Motor neuron (in vitro differentiated cells): ENCODE measurements around the gene EXOC7. TPM values are rescaled to one million over a fixed set of nuclear protein-coding genes. Genes with fewer than 3 reads are reported as not detected.

Source experiments
- ATAC-seq, 8 experiments: fragments of 200-7000 bp; cut with Tn5 transposase; replicated peaks in 6 of 8; 2 replicates each; pipeline ENCODE4 v1.8.0; 2021; ENCODE audit warnings: mild to moderate bottlenecking in 8 of 8, moderate library complexity in 8 of 8
- H3K27ac ChIP-seq, 2 donors: fragments of 250-450 bp; sonication (Bioruptor Pico); 2 replicates each; pipeline ENCODE4 v1.9.0; 2021; ENCODE audit warnings: antibody characterized with exemption in 2 of 2, mild to moderate bottlenecking in 2 of 2, moderate library complexity in 1 of 2
- H3K4me1 ChIP-seq, 2 donors: fragments of 250-450 bp; sonication (Bioruptor Pico); replicated peaks in 1 of 2; 2 replicates each; pipeline ENCODE4 v1.6.1; 2021; ENCODE audit warnings: antibody characterized with exemption in 2 of 2, mild to moderate bottlenecking in 2 of 2, moderate library complexity in 1 of 2
- H3K4me3 ChIP-seq, 5 donors: fragments of 250-450 bp; sonication (Bioruptor Pico); 2 replicates each; pipeline ENCODE4 v1.9.0; 2021; ENCODE audit warnings: antibody characterized with exemption in 5 of 5, mild to moderate bottlenecking in 5 of 5, moderate library complexity in 4 of 5
- WGBS, 10 experiments: fragments of 450-650 bp; shearing (Covaris generic); methylation state at CpG; one replicate each; pipeline ENCODE4 v1.0.0; 2022; 5-methylcytosine and 5-hydroxymethylcytosine counted together
- in situ Hi-C, 9 experiments: fragments of 400-800 bp; cut with MboI; loops; one replicate each; pipeline ENCODE4 v1.15.0; 2021; ENCODE audit warnings: low sequenced_read_pairs in 9 of 9, low pct_unique_long_range_greater_than_20kb in 2 of 9; ENCODE audit not compliant: unreplicated experiment in 9 of 9
- total RNA-seq, 8 experiments: library from RNA; unstranded; fragments of 300-600 nt; gene quantifications; 2 replicates each; pipeline versions ENCODE4 v1.2.3 to v1.2.4, GENCODE V29; 2022

The EXOC7 gene
- total RNA-seq, 8 experiments from 2014 or later, result 39.6 to 105 (median 64.7) TPM

DNA sequence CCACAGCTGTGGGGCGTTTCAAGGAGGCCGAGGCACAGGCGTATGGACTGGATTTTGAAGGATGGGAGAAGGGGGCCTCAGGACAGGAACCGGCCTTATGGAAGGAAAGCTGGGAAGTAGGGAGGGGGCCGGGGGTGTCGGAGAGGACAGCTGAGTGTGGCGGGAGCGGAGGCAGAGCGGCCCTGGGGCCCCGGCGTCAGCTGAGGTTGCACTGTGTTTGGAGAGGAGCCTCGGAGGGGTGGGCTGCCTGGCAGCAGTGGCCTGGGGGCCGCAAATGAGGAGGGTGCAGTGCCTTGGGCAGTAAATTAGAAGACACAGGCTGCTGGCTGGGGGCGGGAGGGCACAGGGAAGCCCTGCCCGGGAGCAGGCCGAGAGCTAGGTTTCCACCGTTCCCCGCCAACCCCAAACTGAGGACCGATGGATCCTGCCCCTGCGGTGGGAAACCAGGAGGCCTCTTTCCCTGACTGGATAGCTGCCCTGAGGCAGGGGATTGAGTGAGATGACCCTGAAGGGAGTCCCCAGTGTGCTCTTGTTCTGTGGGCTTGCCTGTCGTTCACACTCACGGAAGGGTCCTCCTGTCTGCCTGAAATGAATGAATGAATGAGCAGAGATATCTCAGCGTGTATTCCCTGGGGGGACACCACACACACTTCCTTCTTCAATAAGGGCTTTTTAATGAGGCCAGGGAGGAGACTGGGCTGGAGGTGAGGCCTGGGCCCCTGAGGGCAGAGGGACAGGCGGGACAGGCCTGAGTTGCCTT is 19.0 kb upstream of the EXOC7 start:
- Histone ChIP-seq H3K27ac (no peak overlapping the region), H3K4me3 (no peak overlapping the region), H3K4me1 (peaks cover 0 to 12% of the 10 kb centered on the region in 2 donors)
- 67 to 100% (median 100%) methylated on average over 1 to 2 of the region's 24 CpGs; no CpG with 5 or more reads in 3 of the 10 experiments for WGBS, 10 experiments
- ATAC-seq, result no peak
- in situ Hi-C loops, result loop anchor here in 7 of 9 experiments (25.0 kb wide), 1 partner anchor 165 kb away; no protein-coding TSS in a partner anchor

DNA sequence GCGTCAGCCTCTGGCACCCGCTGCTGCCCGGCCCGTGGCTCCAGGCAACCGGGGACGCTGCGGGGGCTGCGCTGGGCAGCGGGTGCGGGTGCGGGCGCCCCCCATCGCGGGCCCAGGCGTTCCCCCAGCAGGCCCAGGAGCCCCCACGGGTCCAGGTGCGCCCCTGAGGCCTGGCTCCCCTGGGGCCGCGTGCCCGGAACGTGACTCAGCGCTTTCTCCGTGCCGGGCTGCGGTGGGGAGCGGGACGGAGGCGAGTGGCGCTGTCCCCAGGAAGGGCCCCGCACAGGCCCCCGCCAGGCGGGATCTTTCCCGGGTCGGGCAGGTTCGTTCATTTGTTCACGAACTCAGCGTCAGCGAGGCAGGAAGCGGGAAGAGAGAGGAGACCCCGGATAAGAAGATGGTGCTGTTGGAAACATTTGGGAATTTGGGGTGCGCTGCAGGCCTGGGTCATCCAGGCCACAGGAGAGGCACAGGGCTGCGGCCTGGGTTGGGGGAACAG is 18.4 kb upstream of the EXOC7 start:
- ATAC-seq, result peak in 7 of 8 experiments; percentile 4 to 24 (median 12)
- Histone ChIP-seq H3K4me3 (no peak overlapping the region), H3K27ac (no peak overlapping the region), H3K4me1 (peaks cover 0 to 12% of the 10 kb centered on the region in 2 donors)
- in situ Hi-C loops, result loop anchor here in 7 of 9 experiments (25.0 kb wide), 1 partner anchor 165 kb away; no protein-coding TSS in a partner anchor
- WGBS, 10 experiments, result 85% methylated on average over 4 of the region's 42 CpGs; no CpG with 5 or more reads in 9 of the 10 experiments

DNA sequence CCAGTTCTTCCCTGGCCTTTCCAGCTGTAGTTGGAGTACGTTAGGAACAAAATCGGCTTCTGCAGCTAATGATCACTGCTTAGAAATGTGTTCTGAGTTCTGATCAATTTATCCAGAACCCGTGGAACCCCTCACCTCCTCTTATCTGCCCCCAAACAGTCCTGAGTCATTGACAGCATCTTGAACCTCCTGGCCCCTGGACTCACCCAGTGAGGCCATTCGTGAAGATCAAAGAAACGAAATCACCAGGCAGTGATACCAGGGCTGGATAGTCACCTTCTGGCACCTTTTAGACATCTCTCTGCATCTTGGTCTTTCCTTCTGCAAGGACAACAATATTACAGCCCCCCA is 17.0 kb upstream of the EXOC7 start:
- 40 to 100% (median 83%) methylated on average over 1 to 5 of the region's 5 CpGs; no CpG with 5 or more reads in 4 of the 10 experiments for WGBS, 10 experiments
- no peak overlapping the region for H3K4me3 ChIP-seq
- in situ Hi-C loops, result loop anchor here in 7 of 9 experiments (25.0 kb wide), 1 partner anchor 167 kb away; no protein-coding TSS in a partner anchor
- ATAC-seq, result no peak
- peaks cover 0 to 12% of the 10 kb centered on the region in 2 donors for H3K4me1 ChIP-seq
- H3K27ac ChIP-seq, result no peak overlapping the region

DNA sequence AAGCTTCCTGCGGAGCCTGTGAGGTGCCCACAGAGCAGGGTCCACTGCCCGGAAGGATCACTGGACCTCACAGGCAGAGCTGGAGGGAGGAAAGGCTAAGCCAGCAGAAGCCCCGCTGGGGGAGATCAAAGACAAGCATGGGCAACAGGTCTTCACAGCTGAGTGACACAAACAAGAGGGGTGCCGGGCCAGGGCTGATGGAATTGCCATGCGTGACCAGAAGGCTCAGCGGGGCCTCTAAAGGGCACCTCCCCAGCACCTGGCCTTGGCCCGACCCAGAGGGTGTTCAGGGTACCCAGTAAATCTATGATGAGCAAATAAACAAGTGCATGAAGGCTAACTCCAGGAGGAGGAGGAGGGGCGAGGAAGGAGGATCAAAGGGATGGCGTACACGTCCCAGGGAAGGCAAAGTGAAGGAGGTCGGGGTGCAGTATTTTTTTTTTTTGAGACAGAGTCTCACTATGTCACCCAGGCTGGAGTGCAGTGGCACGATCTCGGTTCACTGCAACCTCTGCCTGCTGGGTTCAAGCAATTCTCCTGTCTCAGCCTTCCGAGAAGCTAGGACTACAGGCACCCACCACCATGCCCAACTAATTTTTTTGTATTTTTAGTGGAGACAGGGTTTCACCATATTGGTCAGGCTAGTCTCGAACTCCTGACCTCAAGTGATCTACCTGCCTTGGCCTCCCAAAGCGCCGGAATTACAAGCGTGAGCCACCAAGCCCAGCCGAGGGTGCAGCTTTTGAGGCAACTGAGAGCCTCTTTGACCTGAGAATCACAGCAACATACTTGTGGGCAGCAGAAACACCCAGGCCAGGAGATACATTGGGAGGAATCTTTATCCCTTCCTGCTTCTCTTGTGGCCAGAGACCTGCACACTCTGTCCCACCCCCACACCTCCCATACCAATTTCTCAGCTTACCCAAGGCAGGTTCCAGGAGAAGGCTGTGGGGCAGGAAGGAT is 16.1 kb upstream of the EXOC7 start:
- no peak for ATAC-seq
- Histone ChIP-seq H3K4me1 (peaks cover 0 to 12% of the 10 kb centered on the region in 2 donors), H3K27ac (no peak overlapping the region), H3K4me3 (no peak overlapping the region)
- 40 to 100% (median 66%) methylated on average over 1 to 11 of the region's 19 CpGs; no CpG with 5 or more reads in 3 of the 10 experiments for WGBS, 10 experiments
- in situ Hi-C loops, result loop anchor here in 7 of 9 experiments (25.0 kb wide), 1 partner anchor 168 kb away; no protein-coding TSS in a partner anchor

DNA sequence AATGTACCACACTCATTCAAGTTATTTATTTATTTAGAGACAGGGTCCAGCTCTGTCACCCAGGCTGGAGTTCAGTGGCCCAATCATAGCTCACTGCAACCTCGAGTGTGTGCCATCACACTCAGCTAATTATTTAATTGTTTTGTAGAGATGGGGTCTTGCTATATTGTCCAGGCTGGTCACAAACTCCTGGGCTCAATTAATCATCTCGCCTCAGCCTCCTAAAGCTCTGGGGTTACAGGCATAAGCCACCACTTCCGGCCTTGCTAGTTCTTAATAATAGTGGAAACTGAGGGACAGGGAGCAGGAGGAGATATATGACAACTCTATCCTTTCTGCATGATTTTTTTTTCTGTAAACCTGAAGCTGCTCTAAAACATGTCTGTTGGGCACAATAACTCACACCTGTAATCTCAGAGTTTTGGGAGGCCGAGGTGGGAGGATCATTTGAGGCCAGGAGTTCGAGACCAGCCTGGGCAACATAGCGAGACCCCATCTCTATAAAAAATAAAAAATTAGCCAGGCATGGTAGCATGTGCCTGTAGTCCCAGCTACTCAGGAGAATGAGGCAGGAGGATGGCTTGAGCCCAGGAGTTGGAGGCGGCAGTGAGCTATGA is 11.7 kb upstream of the EXOC7 start:
- in situ Hi-C loops, result loop anchor here in 7 of 9 experiments (25.0 kb wide), 1 partner anchor 172 kb away; no protein-coding TSS in a partner anchor
- H3K4me3 ChIP-seq, result no peak overlapping the region
- no peak for ATAC-seq
- WGBS, 10 experiments, result 47 to 93% (median 81%) methylated on average over 2 to 6 of the region's 7 CpGs; no CpG with 5 or more reads in 2 of the 10 experiments
- no peaks in the 10 kb centered on the region for H3K4me1 ChIP-seq
- H3K27ac ChIP-seq, result no peak overlapping the region

DNA sequence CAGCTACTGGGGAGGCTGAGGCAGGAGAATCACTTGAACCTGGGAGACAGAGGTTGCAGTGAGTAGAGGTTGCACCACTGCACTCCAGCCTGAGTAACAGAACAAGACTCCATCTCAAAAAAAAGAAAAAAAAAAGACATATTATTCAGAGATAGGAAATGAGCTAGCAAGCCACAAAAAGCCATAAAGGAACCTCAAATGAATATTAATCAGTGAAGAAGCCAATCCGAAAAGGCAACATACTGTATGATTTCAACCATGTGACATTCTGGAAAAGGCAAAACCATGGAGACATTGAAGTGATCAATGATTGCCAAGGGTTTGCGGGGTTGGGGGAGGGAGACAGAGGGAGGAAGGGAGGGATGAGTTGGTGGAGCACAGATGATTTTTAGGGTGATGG is 8.4 kb upstream of the EXOC7 start:
- Histone ChIP-seq H3K27ac (no peak overlapping the region), H3K4me3 (no peak overlapping the region), H3K4me1 (no peaks in the 10 kb centered on the region)
- in situ Hi-C loops, result loop anchor here in 7 of 9 experiments (25.0 kb wide), 1 partner anchor 175 kb away; no protein-coding TSS in a partner anchor
- no peak for ATAC-seq
- 16 to 100% (median 75%) methylated on average over 1 to 2 of the region's 2 CpGs; no CpG with 5 or more reads in 2 of the 10 experiments for WGBS, 10 experiments

DNA sequence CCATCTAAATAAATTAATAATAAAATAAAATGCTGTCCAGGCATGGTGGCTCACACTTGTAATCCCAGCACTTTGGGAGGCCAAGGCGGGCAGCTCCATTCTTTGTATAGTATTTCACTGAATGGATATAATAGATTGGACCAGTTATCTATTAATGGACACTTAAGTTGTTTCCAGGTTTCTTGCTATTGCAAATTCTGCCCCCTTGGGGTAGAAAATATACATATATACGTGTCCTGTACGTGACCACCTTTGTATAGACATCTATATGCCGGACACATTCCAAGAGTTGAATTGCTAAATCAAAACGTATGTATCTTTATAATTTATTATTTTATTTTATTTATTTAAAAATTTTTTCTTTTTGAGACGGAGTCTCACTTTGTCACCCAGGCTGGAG is 3.9 kb upstream of the EXOC7 start:
- 58 to 100% (median 86%) methylated on average over 2 to 6 of the region's 6 CpGs; no CpG with 5 or more reads in 2 of the 10 experiments for WGBS, 10 experiments
- peaks cover 7 to 9% of the 10 kb centered on the region in 2 donors for H3K4me1 ChIP-seq
- H3K4me3 ChIP-seq, result no peak overlapping the region
- ATAC-seq, result no peak
- in situ Hi-C loops, result loop anchor here in 7 of 9 experiments (25.0 kb wide), 1 partner anchor 180 kb away; no protein-coding TSS in a partner anchor
- no peak overlapping the region for H3K27ac ChIP-seq

DNA sequence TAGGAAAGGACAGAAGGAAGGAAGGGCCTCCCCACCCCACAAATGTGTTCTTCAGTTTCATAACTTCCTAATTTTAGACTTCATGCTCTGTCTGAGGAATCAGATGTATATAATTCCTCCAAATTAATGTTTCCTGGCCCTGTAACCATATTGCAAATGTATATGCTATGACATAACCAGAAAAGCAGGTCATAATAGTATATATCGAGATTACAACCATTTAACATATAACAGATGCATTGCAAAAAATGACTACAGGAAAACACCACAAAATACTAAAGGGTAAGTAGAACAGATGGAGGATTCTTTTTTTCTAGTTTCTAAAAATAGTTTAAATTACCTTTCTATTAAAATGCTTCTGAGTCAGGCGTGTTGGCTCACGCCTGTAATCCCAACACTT is 3.1 kb upstream of the EXOC7 start:
- in situ Hi-C loops, result loop anchor here in 7 of 9 experiments (25.0 kb wide), 1 partner anchor 181 kb away; no protein-coding TSS in a partner anchor
- Histone ChIP-seq H3K27ac (no peak overlapping the region), H3K4me3 (no peak overlapping the region), H3K4me1 (peaks cover 10 to 12% of the 10 kb centered on the region in 2 donors)
- WGBS, 10 experiments, result 43 to 89% (median 70%) methylated on average over 1 to 3 of the region's 3 CpGs; no CpG with 5 or more reads in 4 of the 10 experiments
- ATAC-seq, result no peak

DNA sequence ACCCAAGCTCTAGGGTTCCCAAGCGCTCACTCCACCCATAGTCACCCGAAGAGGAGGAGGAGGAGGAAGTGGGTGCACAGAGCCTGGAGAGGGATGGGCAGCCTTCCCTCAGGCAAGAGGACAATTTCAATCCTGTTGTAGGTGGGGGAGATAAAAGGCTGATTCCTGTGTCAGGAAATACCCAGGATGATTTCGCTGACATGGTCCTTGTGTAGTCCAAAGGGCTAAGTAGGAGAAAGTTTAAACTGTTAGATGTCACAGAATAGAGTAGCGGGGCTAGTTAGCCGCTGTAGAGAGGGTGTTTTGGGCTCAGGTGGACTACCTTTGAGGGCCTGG is 1.3 kb upstream of the EXOC7 start:
- Histone ChIP-seq H3K4me1 (peaks cover 10 to 12% of the 10 kb centered on the region in 2 donors), H3K27ac (no peak overlapping the region), H3K4me3 (no peak overlapping the region)
- ATAC-seq, result no peak
- in situ Hi-C loops, result loop anchor here in 7 of 9 experiments (25.0 kb wide), 1 partner anchor 182 kb away; no protein-coding TSS in a partner anchor
- WGBS, 10 experiments, result 60 to 100% (median 85%) methylated on average over 1 to 3 of the region's 5 CpGs; no CpG with 5 or more reads in 5 of the 10 experiments

DNA sequence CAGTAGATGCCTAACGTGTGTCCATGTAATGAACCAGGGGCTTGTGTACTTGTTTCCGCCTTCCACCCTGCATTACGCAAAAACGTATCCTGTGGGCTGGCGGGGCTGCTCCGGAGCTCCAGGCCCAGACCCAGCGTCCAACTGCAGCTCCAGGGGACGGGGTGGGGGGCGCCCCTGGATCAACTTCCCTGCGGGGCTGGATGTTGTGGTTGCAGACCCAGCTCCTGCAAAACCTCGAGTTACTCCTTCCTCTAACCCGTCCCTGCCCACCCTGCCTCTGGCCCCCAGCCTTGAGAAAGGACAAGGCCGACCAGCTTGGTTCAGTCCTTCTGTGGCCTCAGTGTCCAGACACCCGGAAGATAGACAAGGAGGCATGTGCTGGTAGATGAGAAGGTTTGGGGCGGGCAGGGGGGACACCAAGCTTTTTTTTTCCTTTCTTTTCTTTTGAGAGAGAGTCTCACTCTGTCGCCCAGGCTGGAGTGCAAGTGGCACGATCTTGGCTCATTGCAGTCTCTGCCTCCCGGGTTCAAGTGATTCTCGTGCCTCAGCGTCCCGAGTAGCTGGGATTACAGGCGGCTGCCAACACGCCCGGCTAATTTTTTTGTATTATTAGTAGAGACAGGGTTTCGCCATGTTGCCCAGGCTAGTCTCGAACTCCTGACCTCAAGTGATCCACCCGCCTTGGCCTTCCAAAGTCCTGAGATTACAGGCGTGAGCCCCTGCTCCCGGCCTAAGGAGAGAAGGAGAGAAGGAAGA is 731 bp upstream of the EXOC7 start:
- peak overlapping the region; percentile 50 to 86 (median 71) for H3K4me3 ChIP-seq
- H3K4me1 ChIP-seq, result peaks cover 10 to 12% of the 10 kb centered on the region in 2 donors
- H3K27ac ChIP-seq, result peak overlapping the region; percentile 94 to 95
- WGBS, 10 experiments, result 0 to 84% (median 69%) methylated on average over 1 to 18 of the region's 29 CpGs; no CpG with 5 or more reads in 7 of the 10 experiments
- in situ Hi-C loops, result loop anchor here in 7 of 9 experiments (25.0 kb wide), 1 partner anchor 183 kb away; no protein-coding TSS in a partner anchor
- ATAC-seq, result no peak

DNA sequence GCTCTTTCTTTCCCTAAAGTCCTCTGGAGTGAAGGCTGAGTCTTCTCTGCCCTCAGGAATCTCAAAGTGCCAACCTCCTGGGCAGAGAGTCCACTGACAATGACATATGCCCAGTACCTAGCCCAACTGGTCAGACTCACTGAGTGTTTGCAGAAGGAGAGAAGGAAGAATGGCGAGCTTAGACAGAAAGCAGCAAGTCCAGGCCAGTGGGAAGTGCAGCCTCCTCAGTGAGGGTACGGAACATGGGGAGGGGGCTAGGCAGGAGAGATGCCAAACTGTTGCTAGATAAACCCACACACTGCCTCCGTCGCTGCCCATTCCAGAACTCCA is 678 bp downstream of the EXOC7 start:
- ATAC-seq, result peak in 3 of 8 experiments; percentile 5 to 15 (median 7)
- 0 to 20% (median 4%) methylated on average over 1 to 4 of the region's 4 CpGs; no CpG with 5 or more reads in 7 of the 10 experiments for WGBS, 10 experiments
- in situ Hi-C loops, result loop anchor here in 7 of 9 experiments (25.0 kb wide), 1 partner anchor 184 kb away; no protein-coding TSS in a partner anchor
- Histone ChIP-seq H3K4me1 (peaks cover 10 to 12% of the 10 kb centered on the region in 2 donors), H3K4me3 (peak overlapping the region; percentile 50 to 86 (median 71)), H3K27ac (peak overlapping the region; percentile 94 to 95)
